Stimulated activated CD4-positive, alpha-beta T cell treated with anti-CD3 and anti-CD28 coated beads, Interleukin-1b, Interleukin-23, amount 100 ng/mL, for 24 hours (primary cell): ENCODE results near the gene ADAP1.

Source experiments
- DNase-seq, 4 experiments: peaks; one replicate each; pipeline ENCODE4 v3.0.0-alpha.2; 2020; ENCODE audit warnings: low read depth in 4 of 4, low spot score in 1 of 4

ADAP1 gene

GRCh38 chr7:988963-989529 lies 34.6 kb upstream of the ADAP1 start:
- DNase-seq, result no peak

- DNase-seq, result no peak
Measured at GRCh38 chr7:988426-988911, 34.0 kb upstream of the ADAP1 start.

- no peak for DNase-seq
Measured at GRCh38 chr7:987909-988308, 33.4 kb upstream of the ADAP1 start.

GRCh38 chr7:986766-987751 lies 32.6 kb upstream of the ADAP1 start:
- no peak for DNase-seq

GRCh38 chr7:985915-986741 lies 31.6 kb upstream of the ADAP1 start:
- no peak for DNase-seq

GRCh38 chr7:985127-985416 lies 30.6 kb upstream of the ADAP1 start:
- DNase-seq, result no peak

GRCh38 chr7:984361-985126 lies 30.1 kb upstream of the ADAP1 start:
- DNase-seq, result no peak

GRCh38 chr7:983616-984071 lies 29.2 kb upstream of the ADAP1 start:
- no peak for DNase-seq

- DNase-seq, result no peak
Measured at GRCh38 chr7:983004-983615, 28.6 kb upstream of the ADAP1 start, which contains the start of gene CYP2W1. TSS of gene CYP2W1 (plus strand) at chr7:983181. CDS start at chr7:983212, 31 bp downstream.

GRCh38 chr7:982511-983003 lies 28.1 kb upstream of the ADAP1 start:
- DNase-seq, result no peak

- no peak for DNase-seq
Measured at GRCh38 chr7:981793-982510, 27.5 kb upstream of the ADAP1 start.

GRCh38 chr7:979886-980571 lies 25.5 kb upstream of the ADAP1 start:
- DNase-seq, result no peak

- DNase-seq, result no peak
Measured at GRCh38 chr7:979151-979550, 24.7 kb upstream of the ADAP1 start.

- no peak for DNase-seq
Measured at GRCh38 chr7:978416-979091, 24.1 kb upstream of the ADAP1 start.

- no peak for DNase-seq
Measured at GRCh38 chr7:978049-978346, 23.5 kb upstream of the ADAP1 start.

- DNase-seq, result no peak
Measured at GRCh38 chr7:977326-978048, 23.0 kb upstream of the ADAP1 start.

- no peak for DNase-seq
Measured at GRCh38 chr7:976901-977325, 22.4 kb upstream of the ADAP1 start.
